ENCODE measurements around the gene DUSP22.

GRCh38 chr6:358847-359246, 66.6 kb downstream of the DUSP22 start:
- TF ChIP-seq CTCF (IDR thresholded peaks at IDR 0.05; ENCODE audit: low read depth, low read length, poor library complexity, severe bottlenecking) = no peak
- TF ChIP-seq EZH2phosphoT487 (IDR thresholded peaks at IDR 0.05; ENCODE audit: borderline replicate concordance, low read length) = no peak
